Jurkat, Clone E6-1 (cell line): Measurements from ENCODE around the gene PALB2. TPM values are rescaled to one million over a fixed set of nuclear protein-coding genes. Genes with fewer than 3 reads are reported as not detected.

Source experiments
- DNase-seq: peaks from one replicate; pipeline ENCODE4 v3.0.0-alpha.2; 2011; ENCODE audit warnings: low read depth, low spot score
- H3K4me3 ChIP-seq: 2 replicates; pipeline ENCODE4 v1.5.1; 2011; ENCODE audit warnings: mild to moderate bottlenecking, low read length, control low read depth, moderate library complexity
- polyA plus RNA-seq: library from polyadenylated mRNA; unstranded; fragments of >200 nt; gene quantifications from one replicate; pipeline ENCODE4 v1.2.1, GENCODE V29; 2012; ENCODE audit warnings: missing spikeins; ENCODE audit not compliant: insufficient read length, insufficient read depth

Gene PALB2
- polyA plus RNA-seq: 13.4 TPM

- peak within 1 kb of the TSS; percentile 100 for H3K4me3 ChIP-seq
- peak; percentile 88 for DNase-seq
Observed at GRCh38 chr16:23640931-23641765, at the start of gene PALB2, which contains the start of gene DCTN5. TSS of gene PALB2 (minus strand) at chr16:23641310. CDS start at chr16:23641157, 153 bp downstream. TSS of gene DCTN5 (plus strand) at chr16:23641466. CDS start at chr16:23641543, 77 bp downstream.

- no peak for DNase-seq
- H3K4me3 ChIP-seq: no peak overlapping the region
Observed at GRCh38 chr16:23689442-23690187, 48.5 kb upstream of the PALB2 start.

- DNase-seq: no peak
Observed at GRCh38 chr16:23687034-23687808, 46.1 kb upstream of the PALB2 start.

GRCh38 chr16:23683487-23683886 is 42.4 kb upstream of the PALB2 start:
- H3K4me3 ChIP-seq: no peak overlapping the region
- no peak for DNase-seq

More at GRCh38 chr16:23687034-23687808, 46.1 kb upstream of the PALB2 start:
- H3K4me3 ChIP-seq: no peak overlapping the region

GRCh38 chr16:23682181-23682580 is 41.1 kb upstream of the PALB2 start:
- no peak overlapping the region for H3K4me3 ChIP-seq
- DNase-seq: no peak

- H3K4me3 ChIP-seq: peak overlapping the region; percentile 69
- DNase-seq: no peak
Observed at GRCh38 chr16:23679986-23680336, 38.9 kb upstream of the PALB2 start.

- H3K4me3 ChIP-seq: peak overlapping the region; percentile 69
- DNase-seq: no peak
Observed at GRCh38 chr16:23679274-23679985, 38.3 kb upstream of the PALB2 start.

- peak within 1 kb of the TSS; percentile 69 for H3K4me3 ChIP-seq
- DNase-seq: peak; percentile 82
Observed at GRCh38 chr16:23678430-23679273, 37.5 kb upstream of the PALB2 start, which contains the start of gene PLK1. TSS of gene PLK1 (plus strand) at chr16:23678889. CDS start at chr16:23678933, 44 bp downstream.

GRCh38 chr16:23676924-23677480 is 35.9 kb upstream of the PALB2 start:
- no peak overlapping the region for H3K4me3 ChIP-seq
- no peak for DNase-seq

GRCh38 chr16:23673971-23674614 is 33.0 kb upstream of the PALB2 start:
- no peak for DNase-seq
- no peak overlapping the region for H3K4me3 ChIP-seq

- DNase-seq: no peak
- H3K4me3 ChIP-seq: no peak overlapping the region
Observed at GRCh38 chr16:23670137-23670776, 29.1 kb upstream of the PALB2 start.

- H3K4me3 ChIP-seq: no peak overlapping the region
- DNase-seq: no peak
Observed at GRCh38 chr16:23668873-23669272, 27.8 kb upstream of the PALB2 start.

- no peak for DNase-seq
- no peak overlapping the region for H3K4me3 ChIP-seq
Observed at GRCh38 chr16:23668225-23668624, 27.1 kb upstream of the PALB2 start.

GRCh38 chr16:23667355-23667659 is 26.2 kb upstream of the PALB2 start:
- no peak overlapping the region for H3K4me3 ChIP-seq
- DNase-seq: no peak

- no peak for DNase-seq
- no peak overlapping the region for H3K4me3 ChIP-seq
Observed at GRCh38 chr16:23666571-23667354, 25.7 kb upstream of the PALB2 start.

GRCh38 chr16:23663918-23664317 is 22.8 kb upstream of the PALB2 start:
- no peak overlapping the region for H3K4me3 ChIP-seq
- DNase-seq: no peak
